GM12864 (cell line): Measurements from ENCODE around the gene SSR2.
A peak's percentile ranks its signal among the peaks of the same experiment; 100 is the strongest.

ENCODE experiments used
- DNase-seq: peaks from one replicate; pipeline ENCODE4 v3.0.0-alpha.2; 2011; ENCODE audit warnings: low read depth
- H3K4me3 ChIP-seq: 2 replicates; pipeline ENCODE4 v1.5.1; 2011; ENCODE audit warnings: mild to moderate bottlenecking, low read depth, low read length, control low read depth
- CTCF ChIP-seq: IDR thresholded peaks from 2 replicates; pipeline ENCODE4 v1.5.1; 2011; ENCODE audit warnings: low read depth, mild to moderate bottlenecking, moderate library complexity, low read length, control low read depth, inconsistent platforms; ENCODE audit errors: missing control alignments

SSR2 gene

GRCh38 chr1:155966750-155967149 is 54.0 kb downstream of the SSR2 start:
- no peak for DNase-seq
- no peak overlapping the region for H3K4me3 ChIP-seq
- TF ChIP-seq CTCF = no peak

- DNase-seq = no peak
- H3K4me3 ChIP-seq = no peak overlapping the region
- peak; percentile 31 for TF ChIP-seq CTCF
Measured at GRCh38 chr1:155966135-155966534, 54.6 kb downstream of the SSR2 start.

- no peak for DNase-seq
- H3K4me3 ChIP-seq = no peak overlapping the region
- TF ChIP-seq CTCF = no peak
Measured at GRCh38 chr1:155964193-155964592, 56.6 kb downstream of the SSR2 start.

GRCh38 chr1:155962599-155963211 is 58.0 kb downstream of the SSR2 start:
- TF ChIP-seq CTCF = no peak
- no peak for DNase-seq
- no peak overlapping the region for H3K4me3 ChIP-seq

GRCh38 chr1:155961937-155962336 is 58.8 kb downstream of the SSR2 start:
- DNase-seq = no peak
- H3K4me3 ChIP-seq = no peak overlapping the region
- peak; percentile 60 for TF ChIP-seq CTCF

GRCh38 chr1:155960081-155960745 is 60.5 kb downstream of the SSR2 start:
- no peak for TF ChIP-seq CTCF
- H3K4me3 ChIP-seq = no peak overlapping the region
- DNase-seq = no peak
